NCI-H1092 treated with DMSO at 0.1 percent for 48 hours (cell line): Measurements from ENCODE around the gene LRRC27.

Experiments used
- DNase-seq: peaks from one replicate; lab custom pipeline; 2025; lab: John Stamatoyannopoulos, UW

The LRRC27 gene

DNA sequence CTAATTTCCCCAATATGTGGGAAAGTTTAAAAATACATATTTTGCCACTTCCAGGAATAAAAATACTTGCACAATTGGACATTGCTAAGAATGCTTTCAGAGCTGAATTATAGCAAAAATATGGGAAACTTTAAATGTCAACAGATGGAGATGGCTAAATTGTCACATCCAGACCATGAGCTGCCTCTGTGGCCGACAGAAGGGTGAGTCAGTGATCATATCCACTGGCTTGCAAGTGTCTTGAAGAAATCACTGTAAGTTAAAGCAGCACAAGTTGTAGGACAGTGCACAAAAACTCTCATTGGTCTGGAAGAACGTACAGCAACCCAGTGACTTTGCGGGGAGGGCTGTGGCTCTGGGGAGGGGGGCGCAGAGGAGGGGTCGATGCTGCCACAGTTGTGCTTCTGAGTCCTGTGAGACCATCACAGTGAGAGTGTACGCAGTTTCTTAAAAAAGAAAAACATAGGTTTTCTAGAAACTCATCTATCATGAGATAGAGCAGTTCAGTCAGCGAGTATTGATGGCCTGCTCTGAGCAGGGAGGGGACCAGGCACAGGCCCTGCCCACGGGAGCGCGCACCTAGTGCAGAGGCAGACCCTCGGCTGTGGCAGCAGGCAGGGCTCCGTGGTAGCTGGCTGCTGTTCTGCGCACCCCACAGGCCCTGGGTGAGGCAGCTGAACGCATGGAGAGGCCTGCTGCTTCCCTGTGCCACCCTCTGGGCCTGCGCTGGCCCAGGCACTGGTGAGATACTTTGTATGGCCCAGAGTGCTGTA lies 25.5 kb downstream of the LRRC27 start:
- no peak for DNase-seq

DNA sequence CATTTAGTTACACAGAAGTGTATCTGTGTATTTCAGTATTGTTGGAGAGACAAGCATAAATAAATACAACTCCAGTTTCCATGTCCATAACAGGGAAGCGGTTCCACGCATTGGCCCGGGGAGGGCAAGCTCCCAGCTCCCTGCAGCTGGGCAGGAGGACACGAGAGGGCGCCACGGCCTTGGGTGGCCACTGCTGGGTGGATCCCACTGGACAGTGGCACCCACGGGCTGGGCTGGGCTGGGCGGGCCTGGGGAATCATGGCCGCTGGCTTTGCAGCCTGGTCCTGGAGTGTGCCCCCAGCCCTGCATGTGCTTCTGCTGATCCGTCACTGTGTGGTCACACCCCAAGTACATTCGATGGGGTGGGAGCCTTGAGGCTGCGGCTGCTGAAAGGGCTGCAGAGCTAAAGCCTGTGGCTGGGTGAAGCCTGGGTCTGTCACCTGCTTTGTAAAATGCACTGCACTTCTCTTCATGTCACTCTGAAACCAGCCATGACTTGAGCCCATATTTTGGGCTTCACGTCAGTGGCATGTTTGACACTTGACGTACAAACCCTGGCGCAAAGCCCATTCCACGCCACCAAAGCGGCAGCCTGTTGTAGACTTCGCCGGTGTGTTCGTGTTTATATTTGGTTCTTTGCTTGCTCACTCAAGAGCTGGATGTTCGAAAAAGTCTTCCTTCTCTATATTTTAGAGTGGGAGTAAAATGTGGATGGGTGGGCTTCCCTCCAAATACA lies 27.5 kb downstream of the LRRC27 start:
- DNase-seq = no peak

DNA sequence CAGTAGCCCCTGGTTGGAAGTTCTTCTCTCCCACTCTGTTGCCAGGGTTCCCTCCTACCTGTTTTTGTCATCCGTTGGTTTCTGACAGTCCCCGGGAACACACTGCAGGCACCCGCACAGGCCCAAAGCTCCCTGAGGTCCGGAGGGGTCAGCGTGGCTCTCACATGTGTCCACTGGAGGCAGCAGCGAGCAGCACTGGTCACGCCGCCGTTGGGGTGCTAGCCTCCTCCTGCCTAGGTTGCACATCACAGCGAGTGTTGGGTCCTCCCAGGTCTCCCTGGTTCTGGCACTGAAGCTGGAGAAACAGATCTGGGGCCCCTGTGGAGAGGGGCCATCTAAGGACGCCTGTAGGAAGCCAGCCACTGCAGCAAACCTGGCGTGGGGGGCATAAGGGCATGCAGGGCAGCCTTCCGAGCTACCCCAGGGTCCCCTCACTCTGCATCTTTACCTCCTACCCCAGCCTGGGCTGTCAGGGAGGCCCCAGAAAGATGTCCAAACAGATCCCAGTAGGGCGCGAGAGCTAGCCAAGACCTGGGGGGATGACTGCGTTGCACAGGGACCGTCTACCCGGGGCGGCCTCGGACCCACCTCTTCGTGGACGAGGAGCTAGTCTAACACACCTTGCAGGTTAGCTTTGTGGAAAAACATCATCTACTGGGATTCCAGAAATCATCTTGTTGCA lies 28.9 kb downstream of the LRRC27 start:
- DNase-seq = no peak

DNA sequence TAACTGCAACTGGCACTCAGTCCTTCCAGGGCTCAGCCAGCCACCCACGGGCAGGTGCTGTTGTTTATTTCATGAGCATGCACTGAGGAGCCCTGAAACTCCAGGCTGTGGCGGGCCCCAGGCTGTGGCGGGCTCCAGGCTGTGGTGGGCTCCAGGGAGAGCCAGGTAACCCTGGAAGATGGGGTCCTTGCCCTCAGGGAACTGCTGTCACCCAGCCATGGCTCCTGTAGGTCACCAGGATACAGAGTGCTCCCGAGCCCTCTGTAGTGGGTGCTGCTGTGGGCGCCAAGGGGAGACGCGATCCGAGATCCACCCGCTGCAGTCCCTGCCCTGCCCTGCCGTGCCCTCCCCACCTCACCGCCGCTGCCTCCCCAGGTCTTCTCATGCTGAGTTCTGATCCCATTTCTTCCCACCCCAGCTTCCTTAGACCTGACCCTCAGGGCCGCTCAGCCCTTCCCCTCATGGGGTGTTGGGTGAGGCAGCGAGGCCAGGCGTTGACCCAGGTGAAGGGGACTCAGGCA lies 29.6 kb downstream of the LRRC27 start:
- no peak for DNase-seq

DNA sequence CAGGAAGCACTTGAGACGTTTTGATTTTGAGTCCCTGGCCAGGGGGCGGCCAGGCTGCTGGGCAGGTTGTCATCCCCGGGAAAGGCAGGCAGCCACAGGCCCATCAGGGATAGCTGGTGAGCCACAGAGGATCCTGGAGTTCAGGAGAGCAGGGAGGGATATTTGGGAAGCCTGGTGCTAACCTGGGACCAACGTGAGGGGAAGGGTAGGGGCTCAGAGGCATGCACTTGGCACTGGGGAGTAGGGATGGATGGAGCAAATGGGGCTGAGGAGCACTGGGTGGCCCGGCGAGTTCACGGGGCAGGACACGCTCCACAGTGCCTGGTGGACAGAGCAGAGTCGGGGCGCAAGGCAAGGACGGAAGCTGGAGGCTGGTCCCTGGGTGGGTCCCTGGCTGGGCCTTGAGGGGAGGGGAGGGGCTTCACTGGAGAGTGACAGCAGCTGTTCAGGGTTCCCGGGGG lies 30.2 kb downstream of the LRRC27 start:
- no peak for DNase-seq

DNA sequence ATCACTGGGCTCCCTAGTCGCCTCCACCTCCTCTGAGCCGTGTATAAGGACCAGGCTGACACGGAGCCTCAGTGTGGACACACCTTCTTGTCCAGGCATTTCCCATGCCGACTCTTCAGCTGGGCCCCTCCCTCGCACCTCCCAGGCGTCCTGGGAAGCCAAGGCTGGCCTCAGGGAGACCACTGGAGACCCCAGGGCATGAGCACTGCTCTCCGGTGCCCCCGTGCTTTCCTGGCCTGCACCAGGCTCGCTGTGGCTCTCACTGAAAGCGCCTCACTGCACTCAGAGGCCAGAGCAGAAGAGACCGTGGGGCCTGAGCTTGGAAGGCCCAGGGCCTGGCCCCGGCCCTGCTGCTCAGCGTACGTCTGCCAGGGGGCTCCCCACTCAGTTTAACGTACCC lies 31.4 kb downstream of the LRRC27 start:
- no peak for DNase-seq

DNA sequence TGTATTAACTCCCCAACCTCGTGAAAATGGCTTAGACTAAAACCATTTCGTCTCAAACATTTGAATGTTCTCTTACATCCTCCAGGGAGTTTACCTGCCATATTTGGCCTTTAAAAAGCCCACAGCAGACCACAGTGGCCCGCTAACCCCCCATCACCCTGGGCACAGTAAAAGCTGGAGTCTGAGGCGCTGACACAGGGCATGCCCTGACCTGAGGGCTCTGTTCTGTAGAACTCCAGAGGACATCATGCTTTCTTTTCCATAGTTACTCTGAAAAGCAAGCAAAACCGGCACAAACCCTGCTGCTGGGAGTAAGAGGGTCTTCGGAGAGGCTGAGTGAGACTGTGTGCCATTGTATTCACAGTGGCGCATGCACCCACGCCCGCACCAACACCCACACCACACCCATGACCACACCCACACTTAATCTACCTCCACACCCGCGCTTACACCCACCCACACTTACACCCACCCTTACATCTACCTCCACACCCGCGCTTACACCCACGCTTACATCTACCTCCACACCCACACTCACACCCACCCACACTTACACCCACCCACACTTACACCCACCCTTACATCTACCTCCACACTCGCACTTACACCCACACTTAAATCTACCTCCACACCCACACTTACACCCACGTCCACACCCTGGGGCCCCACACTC lies 32.1 kb downstream of the LRRC27 start:
- no peak for DNase-seq

DNA sequence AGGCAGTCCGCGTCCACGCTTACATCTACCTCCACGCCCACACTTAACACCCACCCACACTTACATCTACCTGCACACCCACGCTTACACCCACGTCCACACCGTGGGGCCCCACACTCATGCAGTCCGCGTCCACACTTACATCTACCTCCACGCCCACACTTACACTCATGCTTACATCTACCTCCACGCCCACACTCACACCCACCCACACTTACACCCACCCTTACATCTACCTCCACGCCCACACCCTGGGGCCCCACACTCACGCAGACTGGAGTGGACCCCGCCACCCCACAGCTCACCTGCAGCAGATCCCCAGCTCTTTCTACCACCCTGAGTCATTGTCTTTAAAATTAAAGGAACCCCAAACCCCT lies 32.6 kb downstream of the LRRC27 start:
- DNase-seq = no peak

DNA sequence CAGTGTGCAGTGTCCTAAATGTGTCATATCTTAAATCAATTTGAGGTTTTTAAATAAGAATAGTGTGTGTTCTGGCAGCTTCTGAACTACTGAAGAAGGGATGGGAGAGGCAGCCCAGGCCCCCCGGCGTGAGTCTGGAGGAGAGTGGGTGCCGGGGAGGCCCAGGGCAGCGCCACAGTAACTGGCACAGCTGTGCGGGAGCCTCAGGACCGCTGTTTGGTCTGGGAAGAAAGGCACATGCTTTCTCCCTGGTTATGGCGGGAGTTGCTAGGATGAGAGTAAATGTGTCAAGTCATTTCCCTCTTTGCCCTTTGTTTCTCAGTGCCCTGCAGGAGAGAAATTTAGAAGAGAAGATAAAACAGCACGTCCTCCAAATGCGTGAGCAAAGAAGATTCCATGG lies 33.1 kb downstream of the LRRC27 start:
- DNase-seq = no peak

DNA sequence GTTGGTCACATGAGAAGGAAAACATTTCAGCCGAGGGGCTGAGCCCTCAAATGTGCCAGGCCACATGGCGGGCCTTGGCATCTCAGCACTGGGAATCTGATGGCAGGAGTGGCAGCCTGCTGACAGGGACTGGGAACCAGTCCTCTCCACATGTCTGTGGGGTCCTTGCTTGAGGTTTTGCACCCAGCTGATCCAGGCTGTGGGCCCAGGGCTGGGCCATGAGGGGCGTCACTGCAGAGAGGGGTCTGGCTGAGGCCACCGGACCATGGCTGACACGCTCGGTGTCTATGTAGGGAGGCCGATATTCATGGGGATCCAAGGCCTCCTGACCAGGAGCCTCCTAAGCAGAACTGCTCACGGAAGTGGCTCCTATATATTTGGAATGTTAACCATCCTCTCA lies 34.0 kb downstream of the LRRC27 start:
- no peak for DNase-seq

DNA sequence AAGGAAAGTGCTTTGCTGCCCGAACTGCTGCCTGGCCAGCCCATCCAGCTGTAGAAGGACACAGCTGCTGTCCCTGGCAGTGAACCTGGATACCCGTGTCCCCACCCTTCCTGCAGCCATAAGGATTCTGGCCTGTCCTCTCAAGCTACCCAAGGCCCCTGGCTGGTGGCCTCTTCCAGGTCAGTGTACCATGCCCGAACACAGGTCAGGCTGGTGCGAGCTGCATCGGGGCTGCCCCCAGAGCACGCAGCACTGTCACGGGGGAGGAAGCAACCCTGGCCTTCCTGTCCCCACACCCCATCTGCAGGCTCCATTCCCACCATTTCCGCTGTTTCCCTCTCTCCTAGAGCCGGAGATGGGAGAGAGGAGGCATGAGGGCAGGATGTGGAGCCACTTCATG lies 34.5 kb downstream of the LRRC27 start:
- DNase-seq = no peak

DNA sequence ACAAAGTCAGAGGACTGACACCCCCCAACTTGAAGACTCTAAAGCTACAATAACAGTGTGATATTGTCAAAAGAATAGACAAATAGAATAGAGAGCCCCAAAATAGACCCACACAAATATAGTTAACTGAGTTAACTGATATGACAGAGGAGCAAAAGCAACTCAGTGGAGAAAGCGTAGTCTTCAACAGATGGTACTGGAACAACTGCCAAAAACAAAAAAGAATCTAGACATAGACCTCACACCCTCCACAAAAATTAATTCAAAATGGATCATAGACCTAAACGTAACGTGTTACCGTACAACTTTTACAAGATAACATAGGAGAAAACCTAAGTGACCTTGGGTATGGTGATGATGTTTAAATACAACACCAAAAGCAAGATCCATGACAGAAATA lies 36.4 kb downstream of the LRRC27 start:
- DNase-seq = no peak

DNA sequence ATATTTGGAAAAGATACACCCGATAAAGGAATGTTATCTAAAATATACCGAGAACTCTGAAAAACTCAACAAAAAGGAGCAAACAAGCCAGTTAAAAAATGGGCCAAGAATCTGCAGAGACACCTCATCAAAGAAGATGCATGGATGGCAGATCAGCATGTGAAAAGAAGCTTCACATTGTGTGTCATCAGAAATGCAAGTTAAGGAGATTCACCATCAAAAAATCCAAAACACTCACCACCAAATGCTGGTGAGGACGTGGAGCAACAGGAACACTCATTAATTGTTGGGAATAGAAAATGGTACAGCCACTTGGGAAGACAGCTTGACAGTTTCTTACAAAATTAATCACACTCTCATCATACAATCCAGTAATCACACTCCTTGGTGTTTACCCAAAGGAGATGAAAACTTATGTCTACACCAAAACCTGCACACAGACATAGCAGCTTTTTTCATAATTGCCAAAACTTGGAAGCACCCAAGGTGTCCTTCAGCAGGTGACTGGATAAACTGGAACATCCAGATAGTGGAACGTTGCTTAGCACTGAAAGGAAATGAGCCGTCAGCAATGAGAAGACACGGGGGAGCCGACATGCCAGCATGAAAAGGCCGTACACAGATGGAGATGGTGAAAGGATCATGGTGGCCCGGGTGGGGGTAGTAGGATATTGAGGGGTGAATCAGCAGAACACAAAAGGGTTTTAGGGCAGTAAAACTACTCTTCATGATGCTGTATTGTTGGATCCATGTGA lies 37.1 kb downstream of the LRRC27 start:
- no peak for DNase-seq

DNA sequence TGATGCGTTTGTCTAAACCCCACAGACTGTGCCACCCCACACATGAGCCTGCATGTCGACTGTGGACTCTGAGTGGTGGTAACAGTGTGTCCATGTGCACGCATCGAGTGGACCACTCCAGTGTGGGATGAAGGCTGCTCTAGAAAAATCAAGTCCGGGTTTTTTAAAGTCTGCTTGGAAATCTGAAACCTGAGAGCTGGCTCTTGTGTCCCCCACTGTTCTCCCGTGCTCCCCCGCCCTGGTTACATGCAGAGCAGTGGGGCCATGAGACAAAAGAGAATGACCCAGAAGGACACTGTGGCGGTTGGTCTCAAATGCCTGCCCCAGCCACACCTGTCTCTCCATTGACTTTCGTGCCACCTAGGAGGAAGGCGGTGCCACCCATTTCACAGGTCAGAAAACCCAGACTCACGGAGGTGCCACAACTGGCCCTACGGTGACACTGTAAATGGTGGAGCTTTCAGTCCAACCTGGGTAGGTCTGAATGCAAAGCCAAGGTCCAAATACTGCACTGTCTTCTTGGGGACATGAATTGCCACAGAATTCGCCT lies 37.7 kb downstream of the LRRC27 start:
- DNase-seq = no peak

DNA sequence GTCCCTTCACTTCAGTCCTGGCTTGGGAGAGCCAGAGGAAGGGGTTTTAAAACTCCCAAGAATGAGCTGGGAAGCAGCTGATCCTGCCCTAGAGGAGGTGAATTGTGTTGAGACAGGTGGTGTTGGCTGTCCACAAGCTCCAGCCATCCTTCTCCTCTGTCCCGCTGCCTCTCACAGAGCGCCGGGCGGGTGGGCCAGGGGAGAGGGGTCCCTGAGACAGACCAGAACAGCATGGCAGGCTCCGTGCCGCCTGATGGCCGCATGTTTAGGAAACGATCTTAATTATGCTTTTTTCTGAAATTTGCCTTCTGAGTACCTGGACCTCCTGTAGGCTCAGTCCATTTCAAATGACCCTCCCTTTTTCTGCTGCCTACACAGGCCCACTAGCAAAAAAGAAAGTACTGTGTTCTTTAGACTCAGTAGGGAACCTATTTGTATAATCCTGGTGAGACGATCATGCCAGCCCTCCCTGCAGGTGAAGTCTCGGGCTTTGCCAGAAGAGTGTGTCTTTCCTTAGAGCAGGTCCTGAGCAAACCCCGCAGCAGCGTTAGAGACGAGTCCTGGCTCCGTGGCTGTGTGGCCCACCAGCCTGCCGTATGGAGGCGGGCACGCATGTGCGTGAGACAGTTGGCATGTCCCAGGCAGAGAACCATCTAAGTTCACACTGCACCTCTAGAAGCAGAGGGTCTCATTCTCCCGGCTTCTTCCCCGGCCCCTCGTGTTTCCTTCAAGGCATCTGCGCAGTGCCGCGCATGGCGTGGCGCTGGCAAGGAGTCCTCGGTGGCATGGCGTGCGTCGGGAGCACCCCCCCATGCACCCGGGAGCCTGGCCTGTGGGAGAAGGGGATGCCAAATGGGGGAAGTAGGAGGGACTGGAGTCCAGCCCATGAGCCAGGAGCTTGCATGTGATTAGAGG lies 38.7 kb downstream of the LRRC27 start:
- no peak for DNase-seq

DNA sequence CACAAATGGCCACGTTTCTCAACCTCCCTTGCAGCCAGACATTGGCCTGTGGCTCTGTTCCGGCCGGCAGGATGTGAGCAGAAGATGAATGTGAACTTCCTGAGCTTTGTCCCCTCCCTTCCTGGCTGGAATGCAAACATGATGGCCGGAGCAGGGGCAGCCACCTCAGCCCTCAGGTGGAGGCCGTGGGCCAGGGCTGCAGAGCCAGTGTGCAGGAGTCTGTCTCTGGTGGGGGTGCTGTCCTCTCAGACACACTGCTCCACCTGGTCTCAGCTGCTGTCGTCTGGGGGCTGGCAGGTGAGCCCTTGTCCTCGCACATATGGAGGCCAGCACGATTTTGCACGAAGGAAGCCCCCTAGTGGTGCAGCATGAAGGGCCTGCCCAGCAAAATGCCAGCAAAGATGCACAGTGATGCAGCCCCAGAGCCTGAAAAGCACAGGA lies 39.7 kb downstream of the LRRC27 start:
- DNase-seq = no peak

DNA sequence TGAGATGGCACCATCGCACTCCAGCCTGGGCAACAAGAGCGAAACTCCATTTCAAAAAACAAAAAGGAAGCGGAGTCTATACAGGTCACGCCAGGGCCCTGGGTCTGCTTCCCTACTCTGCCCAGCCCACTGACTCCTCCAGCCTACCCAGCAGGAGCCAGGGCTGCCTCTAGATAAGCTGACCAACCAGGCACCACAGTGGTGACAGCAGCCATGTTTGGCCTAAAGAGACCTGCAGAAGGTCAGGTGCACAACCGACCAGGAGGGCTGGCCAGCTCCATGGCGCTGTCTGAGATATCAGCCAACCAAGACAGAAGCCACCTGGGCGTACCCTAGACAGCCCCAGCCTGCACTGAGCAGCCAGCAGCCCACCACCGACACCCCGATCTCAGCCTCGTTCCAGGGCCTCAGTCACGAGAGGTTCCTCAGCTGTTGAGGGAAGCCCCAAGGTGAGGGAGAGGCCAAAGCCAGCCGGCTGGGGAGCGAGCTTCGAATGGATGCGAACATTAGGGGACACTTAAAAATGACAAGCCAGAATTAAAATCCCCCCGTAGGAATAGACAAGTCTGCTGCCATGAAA lies 40.6 kb downstream of the LRRC27 start:
- DNase-seq = no peak

DNA sequence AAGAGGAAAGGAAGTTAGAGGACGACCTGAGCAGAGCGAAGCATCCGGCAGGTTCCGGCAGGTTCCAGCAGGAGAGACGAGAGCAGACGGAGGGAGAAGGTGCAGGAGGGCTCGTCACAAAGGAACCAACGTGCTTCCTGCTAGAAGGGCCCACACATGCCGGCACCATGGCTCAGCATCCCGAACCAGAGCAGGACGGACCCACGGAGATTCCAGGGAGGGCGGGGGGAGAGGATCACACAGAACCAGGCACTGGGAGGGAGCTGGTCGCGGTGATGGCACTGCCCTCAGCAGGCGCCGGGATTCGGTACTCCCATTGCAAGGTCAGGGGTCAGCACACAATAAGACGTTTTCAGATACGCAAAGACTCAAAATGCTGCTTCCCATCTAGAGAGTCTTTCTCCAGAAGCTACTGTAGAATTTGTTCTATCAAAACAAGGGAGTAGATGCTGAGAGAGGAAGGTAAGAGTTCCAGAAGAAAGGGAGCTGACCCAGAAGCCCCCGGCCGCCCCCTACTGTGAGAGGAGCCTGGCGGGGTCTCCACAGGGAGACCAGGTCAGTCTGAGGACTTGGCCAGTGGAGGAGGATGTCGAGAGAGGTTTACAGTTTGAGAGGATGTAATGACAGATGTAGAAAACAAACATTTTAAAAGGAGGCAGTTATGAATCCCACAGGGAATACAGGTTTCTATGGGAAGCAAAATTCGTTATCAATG lies 41.4 kb downstream of the LRRC27 start:
- no peak for DNase-seq

DNA sequence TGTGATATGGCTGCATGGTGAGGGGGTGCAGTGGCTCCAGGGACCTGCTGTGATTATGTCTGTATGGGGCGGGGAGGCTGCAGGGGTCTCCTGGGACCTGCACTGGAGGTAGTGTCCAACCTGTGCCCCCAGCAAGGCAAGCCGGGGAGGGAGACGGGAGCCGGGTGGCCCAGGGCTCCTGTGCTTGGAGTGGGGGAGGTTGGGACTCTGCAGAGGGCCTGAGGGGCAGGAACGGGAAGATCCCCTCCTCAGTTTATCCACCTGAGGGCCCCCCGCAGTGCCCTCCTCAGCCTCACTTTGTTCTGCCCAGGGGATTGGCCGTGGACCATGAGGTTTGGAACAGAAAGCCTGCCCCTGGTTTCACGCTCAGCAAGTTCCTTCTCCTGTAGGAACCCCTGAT lies 42.2 kb downstream of the LRRC27 start:
- DNase-seq = no peak
